ENCODE results near the gene ZSCAN20.

The ZSCAN20 gene

GRCh38 chr1:33472269-33472980, at the start of gene ZSCAN20:
ZSCAN20 (plus strand) TSS chr1:33472645; CDS start chr1:33479289, 6,644 bp downstream.
- peak; percentile 99 for DNase-seq

DNA sequence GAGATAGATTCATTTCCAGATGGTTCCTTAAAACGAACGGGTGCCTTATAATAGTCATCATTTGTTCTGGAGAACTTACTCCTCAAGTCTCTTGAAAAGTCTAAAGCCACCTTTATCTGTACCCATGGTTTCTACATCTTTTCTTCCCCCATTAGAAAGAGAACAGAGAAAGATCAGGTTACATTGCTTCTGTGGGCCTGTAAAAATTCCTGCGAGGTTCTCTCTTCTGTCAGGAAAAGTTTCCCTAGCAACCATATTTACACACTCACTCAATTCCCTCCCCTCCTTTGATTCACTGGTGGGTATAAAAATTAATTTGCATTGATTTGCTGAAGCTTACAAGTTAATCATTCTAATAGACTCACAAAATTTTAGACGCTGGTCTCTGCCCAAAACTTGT, 48.2 kb upstream of the ZSCAN20 start:
- no peak for DNase-seq

GRCh38 chr1:33424610-33425009, 47.8 kb upstream of the ZSCAN20 start:
- DNase-seq, result no peak

DNA sequence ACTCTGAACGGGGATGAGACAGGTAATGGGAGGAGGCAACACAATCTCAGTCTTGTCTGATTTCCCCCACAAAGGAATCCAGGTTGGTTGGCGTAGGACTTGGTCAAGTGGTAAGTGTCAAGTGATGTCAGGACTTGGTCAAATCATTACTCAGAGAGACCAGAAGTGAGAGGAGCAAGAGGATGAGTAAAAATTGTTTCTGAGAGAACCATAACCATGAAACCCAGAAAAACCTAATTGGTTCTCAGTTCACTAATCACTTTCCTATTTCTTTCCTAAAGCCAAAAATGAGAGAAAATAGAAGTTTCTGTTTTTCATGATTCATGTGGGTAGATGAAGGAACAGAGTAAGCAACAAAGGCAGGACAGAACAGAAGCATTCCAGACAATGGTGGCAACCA, 46.5 kb upstream of the ZSCAN20 start:
- DNase-seq, result no peak

DNA sequence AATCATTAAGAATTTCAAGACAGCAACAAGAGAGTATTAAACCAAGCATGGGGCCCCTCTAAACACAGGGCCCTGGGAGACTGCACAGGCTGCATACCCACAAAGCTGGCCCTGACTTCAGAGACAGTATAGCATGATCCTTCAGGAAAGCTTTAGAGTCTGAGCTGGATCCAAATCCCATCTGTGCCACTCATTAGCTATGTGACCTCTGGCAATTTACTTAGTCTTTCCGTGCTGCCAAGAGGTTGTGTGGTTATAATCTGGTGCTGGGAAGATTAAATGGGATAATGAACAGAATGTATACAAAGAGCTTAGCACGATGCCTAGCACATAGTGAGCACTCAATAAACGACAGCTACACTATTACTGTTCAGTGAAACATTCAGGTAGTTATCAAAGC, 45.5 kb upstream of the ZSCAN20 start:
- DNase-seq, result peak; percentile 15

GRCh38 chr1:33428661-33429060, 43.8 kb upstream of the ZSCAN20 start:
- no peak for DNase-seq

DNA sequence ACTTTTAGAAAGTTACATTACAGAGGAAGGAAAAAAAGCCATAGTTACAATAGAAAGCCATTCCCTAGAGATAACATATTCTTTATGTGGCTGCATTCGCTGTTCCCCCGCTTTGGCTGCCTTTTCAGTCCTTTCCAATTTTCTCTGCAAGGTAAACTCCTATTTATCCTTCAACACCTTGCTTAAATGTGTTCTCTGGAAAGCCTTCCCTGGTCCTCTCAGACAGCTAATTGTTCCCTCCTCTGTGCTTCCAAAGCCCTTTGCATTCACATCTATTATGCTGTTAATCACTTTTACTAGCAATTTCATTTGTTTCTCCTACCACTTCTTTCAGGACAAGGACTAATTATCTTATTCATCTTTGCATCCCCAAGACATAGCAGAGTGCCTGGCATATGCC, 43.1 kb upstream of the ZSCAN20 start:
- DNase-seq, result no peak

DNA sequence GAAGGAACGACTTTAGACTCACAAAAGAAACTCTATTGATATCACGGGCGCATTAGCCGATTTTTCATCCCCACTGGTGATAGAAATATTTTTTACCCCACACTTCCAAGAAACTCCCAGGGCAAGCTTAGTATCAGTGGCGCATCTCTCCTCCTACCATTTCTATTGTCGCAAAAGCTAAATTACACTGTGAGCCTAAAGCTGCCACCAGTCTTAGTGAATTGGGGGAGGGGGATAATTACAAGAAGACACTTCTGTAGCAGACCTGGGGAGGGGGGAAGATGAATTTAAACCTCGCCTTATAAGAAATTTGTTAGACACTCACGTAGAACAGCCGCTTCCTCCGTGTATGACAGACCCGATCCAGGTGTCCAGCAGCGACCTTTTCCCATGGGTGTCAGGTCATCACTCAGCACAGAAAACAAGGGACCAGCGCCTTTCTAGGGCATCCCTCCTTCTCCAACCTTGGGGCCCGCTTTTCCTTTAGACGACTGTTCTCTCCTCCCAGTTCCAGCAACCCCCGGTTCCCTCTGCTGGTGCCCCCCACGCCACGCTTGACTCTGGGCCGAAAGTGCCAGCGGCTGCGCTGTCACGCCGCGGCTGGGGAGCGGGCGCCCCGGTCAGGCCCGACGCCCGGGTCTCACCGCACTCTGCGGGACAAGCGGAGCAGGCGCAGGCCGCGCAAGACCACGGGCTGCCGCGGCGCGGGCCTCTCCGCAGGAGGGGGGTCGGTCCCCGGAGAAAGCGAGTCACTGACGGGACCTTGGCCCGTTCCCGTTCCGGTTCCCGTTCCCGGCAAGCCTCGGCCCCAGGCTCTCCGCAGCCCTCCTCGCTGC, 42.4 kb upstream of the ZSCAN20 start:
- peak; percentile 30 for DNase-seq

DNA sequence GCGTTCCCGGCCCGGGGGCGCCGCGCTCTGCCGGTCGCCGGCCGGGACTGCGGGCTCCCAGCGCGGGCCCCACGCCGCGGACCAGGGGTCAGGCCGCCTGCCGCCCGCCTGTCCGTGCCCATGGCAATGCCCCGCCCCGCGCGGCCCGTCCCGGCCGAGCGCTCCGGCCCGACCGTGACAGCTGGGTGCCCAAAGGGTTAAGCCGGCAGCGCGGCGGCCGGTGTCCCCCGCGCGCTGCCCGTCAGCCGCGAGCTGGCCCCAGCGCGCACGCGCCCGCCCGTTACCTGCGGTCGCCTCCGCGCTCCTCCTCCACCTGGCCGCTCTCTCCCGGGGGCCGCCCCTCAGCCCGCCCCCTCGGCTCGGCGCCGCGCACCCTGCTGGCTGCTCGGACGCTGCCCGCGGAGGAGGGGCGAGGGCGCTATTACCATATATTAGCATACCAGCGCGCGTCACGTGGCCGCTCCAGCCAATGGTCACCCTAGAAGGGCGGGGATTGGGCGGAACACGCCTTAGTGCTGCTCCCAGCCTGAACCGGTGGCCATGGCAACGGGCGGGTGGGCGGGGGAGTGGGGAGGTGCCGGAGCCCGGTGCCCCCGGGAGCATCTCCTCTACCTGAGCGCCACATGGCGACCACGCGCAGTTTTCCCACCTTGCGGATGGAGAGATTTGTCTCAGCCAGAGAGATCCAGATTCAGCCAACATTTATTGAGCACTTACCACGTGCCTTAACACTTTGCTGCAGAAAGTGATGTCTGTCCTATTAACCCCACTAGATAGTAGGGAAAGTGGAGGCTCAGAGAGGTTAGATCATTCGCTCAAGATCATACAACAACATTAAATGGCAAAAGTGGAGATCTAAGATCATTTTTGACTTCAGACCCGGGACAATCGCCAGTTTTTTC, 41.5 kb upstream of the ZSCAN20 start, which contains the start of gene PHC2:
Gene PHC2, minus strand, starts transcription at position 404 of the 902 bp plus-strand sequence. CDS start 55,556 bp downstream, outside the sequence.
- peak; percentile 95 for DNase-seq

DNA sequence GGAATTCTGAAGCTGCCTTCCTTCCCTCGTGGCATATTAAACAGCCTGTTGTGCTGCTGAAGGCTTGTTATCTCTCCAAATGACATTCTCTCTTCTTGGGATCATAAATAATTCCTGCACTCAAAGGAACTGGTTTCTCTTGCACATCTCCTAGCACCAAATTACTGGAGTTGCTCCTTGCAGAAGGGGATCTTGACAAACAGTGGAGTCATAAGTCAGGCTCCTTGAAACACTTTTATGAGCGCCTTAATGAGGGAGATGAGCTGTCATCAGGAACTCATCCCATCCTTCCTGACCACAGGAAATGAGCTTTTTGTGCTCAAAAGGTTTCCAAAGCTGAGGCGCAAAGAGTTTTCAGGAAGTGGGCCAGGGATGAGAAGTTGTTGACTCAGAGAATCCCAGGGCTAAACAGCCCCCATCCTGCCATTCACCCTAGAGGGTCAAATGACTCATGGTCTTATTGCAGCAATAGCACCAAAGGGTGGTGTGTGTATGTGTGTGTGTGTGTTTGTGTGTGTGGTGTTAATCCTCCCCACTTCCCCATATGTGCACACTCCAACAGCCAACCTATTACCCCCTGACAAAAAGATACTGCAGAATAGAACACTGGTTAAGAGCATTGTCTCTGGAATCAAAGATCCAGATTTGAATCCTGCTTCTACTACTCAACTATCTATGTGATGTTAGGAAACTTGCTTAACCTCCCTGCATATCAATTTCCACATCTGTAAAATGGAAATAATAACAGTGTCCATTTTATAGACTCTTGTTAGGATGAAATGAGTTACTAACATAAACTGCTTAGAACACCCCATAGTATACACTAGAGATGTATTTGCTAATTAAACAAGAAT, 38.7 kb upstream of the ZSCAN20 start:
- DNase-seq, result peak; percentile 22

DNA sequence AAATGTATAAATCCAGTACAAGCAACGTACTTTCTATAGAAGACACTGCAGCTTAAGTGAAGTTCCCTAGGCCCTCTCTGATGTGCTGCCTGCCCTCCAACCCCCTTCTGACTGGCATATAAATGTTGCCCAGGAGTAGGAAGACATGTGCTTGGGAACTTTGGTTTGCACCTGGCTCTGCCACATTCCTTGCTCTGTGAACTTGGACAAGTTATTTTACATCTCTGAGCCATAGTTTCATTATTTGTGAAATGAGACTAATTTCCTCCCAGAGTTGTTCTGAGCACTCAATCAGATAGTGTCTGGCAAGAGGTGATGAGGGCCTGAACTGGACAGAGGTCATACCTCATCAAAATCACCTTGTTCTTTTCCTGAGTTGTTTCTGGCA, 38.1 kb upstream of the ZSCAN20 start:
- no peak for DNase-seq

GRCh38 chr1:33435096-33435820, 37.2 kb upstream of the ZSCAN20 start:
- DNase-seq, result no peak

GRCh38 chr1:33436557-33437285, 35.7 kb upstream of the ZSCAN20 start:
- no peak for DNase-seq

- DNase-seq, result no peak
These were observed 33.9 kb upstream of the ZSCAN20 start for GRCh38 chr1:33438364-33439160.

- no peak for DNase-seq
These were observed 32.8 kb upstream of the ZSCAN20 start for GRCh38 chr1:33439662-33440061.

GRCh38 chr1:33441088-33441745, 31.2 kb upstream of the ZSCAN20 start:
- DNase-seq, result no peak

DNA sequence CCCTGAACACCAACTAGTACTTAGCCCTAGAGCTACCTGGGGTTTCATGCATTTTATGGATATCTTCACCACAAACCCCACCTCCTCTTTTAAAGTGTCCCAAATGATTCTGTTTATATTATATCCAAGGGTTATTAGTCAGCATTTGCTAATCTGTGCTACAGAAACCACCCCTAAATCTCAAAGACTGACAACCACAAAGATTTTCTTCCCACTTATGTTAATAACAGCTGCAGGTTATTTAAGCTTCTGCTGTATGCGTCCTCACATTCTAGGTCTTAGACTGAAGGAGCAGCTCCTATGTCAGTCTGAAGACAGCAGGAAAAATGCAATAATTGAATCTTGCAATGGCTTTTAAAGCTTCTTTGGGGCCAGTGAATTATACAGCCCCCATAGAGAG, 30.3 kb upstream of the ZSCAN20 start:
- DNase-seq, result no peak

- DNase-seq, result no peak
These were observed 29.3 kb upstream of the ZSCAN20 start for GRCh38 chr1:33443080-33443704.

- no peak for DNase-seq
These were observed 28.7 kb upstream of the ZSCAN20 start for GRCh38 chr1:33443705-33444180.
